AML-193 (cell line): ENCODE results near the gene TOMM7.
A peak's percentile ranks its signal among the peaks of the same experiment; 100 is the strongest.
"Not testable (repeated sequence)": the region's sequence is repeated elsewhere in the genome, so short reads cannot be mapped to it uniquely, and the experiment has no call there.

Experiments used
- DNase-seq, 2 experiments: peaks; one replicate each; lab custom pipeline; 2025; lab: John Stamatoyannopoulos, UW

The TOMM7 gene

DNA sequence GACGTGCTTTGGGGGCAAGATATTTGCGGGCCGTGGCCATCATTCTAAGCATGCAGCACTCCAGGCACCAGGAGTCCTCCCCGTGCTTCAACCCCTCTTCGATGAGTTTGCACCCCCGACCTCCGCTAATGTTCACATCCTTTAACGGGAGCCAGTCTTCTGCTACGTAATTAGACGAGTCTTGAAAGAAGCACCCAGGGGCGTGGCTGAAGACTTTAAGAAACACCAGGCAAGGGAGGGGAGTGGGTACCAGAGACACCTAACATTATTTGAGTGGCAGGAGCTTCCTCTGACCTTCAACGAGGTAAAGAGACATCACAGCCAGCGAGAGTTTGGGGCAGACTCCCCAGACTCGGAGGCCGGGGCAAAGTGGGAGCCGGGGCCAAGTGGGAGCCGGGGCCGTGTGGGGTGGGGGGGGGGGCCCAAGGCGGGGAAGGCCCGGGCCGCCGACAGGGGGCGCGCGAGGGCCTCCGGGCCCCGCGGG is 31.1 kb upstream of the TOMM7 start:
- peak; percentile 58 to 62 for DNase-seq

DNA sequence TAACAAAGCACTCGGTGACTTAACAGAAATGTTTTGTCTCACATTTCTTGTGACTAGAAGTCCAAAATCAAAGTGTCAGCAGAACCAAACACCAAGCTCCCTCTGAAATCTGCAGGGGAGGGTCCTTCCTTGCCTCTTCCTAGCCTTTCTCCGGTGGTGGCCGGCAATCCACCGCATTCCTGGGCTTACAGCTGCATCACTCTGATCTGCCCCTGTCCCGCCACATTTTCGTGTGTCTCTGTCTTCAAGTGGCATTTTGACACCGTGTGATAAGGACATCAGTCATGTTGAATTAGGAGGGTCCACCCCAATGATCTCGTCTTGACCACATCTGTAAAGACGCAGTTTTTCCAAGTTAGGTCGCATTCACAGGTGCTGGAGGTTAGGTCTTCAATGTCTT is 30.5 kb upstream of the TOMM7 start:
- no peak for DNase-seq

DNA sequence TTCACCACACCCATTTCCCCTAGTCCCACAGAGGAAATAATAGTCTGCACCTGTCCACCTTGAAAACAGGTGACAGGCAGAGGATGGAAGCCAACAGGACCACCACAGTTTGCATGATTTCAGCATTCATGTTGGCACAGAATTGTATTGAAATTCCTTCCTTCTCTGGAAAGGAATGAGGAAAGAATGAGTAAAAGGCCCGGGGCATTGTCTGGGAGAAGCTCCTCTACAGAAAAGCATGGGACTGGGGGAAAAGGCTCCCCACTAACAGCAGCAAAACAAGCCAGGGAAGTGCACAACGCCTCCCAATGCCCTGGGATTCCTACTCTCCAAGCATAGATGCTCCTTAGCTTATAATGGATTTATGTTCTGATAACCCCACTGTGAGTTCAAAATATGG is 28.5 kb upstream of the TOMM7 start:
- DNase-seq, result no peak

DNA sequence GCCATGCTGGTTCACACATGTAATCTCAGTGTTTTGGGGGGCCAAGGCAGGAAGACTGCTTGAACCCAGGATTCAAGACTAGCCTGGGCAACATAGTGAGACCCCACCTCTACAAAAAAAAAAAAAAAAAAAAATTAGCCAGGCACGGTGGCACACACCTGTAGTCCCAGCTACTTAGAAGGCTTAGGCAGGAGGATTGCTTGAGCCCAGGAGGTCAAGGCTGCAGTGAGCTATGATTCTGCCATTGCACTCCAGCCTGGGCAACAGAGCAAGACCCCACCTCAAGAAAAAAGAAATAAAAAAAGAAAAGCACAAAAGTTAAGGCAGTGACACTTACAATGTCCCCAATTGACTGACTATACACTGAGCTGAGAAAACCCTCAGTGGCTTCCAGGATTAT is 27.7 kb upstream of the TOMM7 start:
- not testable (repeated sequence) for DNase-seq

DNA sequence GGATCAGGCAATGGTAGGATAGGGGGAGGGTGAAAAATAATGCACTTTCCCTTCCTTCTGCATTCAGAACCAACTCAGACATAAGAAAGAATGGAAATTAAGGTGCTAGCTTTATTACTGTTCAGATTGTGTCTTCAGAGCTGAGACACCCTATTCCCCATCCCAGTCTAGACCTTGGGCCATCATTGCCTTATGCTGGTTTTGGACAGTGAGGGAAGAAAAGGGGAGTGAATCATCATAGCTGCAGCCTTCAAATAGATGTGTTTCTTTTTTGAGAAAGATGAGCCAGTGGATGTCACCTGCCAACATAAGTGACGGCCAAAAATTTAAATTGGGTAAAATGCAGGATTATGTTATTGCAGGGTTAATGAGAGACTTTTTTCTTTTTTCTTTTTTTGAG is 27.0 kb upstream of the TOMM7 start:
- no peak for DNase-seq

- no peak for DNase-seq
Observed at GRCh38 chr7:22849172-22849571, 26.5 kb upstream of the TOMM7 start.

- DNase-seq, result no peak
Observed at GRCh38 chr7:22846961-22847360, 24.3 kb upstream of the TOMM7 start.

DNA sequence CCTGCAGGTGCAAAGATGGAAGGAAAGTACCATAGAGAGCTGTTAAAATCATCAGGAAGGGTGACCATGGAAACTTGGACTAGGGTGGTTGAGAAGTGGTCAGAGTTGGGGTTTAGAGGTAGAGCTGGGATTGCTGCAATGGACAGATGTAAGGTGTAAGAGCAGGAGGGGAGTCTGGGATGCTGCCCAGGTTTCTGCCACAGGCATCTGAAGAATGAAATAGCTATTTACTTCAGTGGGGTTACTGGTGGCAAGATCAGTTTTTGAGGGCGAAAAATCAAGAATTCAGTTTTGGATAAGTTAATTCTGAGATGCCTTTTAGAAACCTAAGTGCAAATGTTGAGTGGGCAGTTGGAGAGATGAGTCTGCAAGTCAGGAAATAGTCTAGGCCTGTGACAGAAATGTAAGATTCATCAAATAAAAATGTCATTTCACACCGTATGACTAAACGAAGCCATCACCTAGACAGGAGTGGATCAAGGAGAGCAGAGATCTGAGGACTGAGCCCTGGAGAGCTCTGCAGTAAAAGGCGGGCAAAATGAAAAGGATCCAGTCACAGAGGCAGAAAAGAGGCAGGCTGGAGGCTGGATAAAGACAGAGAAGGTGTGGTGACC is 22.7 kb upstream of the TOMM7 start:
- DNase-seq, result no peak

- no peak for DNase-seq
Observed at GRCh38 chr7:22843681-22844309, 21.1 kb upstream of the TOMM7 start.

- no peak for DNase-seq
Observed at GRCh38 chr7:22842973-22843372, 20.3 kb upstream of the TOMM7 start.

DNA sequence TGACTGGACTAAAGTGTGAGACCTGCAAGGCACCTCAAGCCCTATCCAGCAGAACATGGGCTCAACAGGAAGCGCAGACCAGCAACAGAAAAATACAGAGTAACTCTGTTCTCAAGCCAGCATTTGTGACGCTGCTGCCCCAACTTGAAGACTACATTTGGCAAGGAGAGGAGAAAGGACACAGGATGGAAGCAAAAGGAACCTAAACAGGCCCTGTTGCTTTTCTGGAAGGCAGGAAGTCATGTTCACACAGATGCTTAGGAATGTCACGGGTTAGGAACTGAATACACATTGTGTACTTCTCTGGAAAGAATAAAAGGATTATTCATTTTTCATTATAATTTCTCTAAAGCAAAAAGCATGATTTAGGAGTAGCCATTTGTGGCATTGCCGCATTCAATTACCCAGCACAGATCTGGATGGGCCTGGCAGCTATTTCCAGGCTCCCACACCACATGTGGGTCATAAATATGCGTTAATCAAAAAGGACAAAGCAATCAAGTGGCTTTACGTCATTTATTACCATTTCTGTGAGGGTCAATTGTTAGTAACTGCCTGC is 19.8 kb upstream of the TOMM7 start:
- DNase-seq, result no peak

- DNase-seq, result no peak
Observed at GRCh38 chr7:22841954-22842353, 19.3 kb upstream of the TOMM7 start.

DNA sequence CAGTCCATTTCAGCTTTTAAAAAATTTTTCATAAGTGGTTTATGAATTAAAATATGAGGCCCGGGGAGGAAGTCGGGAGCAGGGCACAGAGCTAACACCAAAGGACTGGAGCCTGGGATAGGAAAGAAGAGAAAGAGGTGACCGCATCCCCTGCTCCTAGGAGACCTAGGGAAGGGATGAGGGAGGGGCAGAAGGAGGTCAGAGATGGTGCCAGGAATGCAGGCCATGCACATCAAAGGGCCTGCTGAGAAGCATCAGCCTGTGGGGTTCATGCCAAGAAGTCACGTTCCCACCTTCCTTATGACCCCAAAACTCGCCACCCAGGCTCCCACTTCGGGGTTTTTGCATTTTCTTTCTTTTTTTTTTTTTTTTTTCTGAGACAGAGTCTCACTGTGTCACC is 14.7 kb upstream of the TOMM7 start:
- no peak for DNase-seq

GRCh38 chr7:22836506-22836905 is 13.9 kb upstream of the TOMM7 start:
- DNase-seq, result not testable (repeated sequence)

DNA sequence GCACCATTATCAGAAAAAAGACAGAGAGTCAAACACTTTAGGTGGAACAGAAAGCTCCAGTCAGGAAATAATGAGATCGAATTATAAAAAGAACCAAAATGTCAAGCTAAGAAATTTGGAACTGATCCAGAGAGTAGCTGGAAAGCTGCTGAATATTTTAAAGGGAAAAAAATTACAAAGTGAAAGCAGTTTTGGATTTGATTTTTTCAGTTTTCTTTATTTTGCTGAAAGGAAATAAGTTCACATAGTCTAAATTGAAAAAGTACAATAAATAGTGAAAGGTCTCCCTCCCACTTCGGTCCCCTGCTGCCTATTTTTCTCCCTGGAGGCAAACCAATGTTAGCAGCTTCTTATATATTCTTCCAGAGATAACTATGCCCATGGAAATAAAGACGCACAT is 11.3 kb upstream of the TOMM7 start:
- DNase-seq, result no peak

- no peak for DNase-seq
Observed at GRCh38 chr7:22833113-22833855, 10.6 kb upstream of the TOMM7 start.

DNA sequence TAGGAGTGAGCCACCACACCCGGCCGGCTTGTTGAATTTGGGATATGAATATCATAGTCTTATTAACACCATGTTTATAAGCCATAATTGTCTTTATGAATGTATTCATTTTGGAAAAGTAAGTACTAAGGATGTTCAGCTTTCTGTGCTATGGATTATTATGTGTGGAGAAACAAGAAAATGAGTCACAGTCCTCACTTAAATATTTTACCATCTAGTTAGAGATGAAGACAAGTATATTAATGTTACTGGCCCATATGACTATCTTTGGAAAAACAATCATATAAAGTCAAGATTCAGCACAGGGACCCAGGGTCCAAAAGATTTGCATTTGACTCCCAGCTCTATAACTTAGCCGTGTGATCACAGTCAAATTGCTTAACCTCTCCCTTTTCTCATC is 9.8 kb upstream of the TOMM7 start:
- no peak for DNase-seq

- DNase-seq, result no peak
Observed at GRCh38 chr7:22831602-22832305, 9.1 kb upstream of the TOMM7 start.

DNA sequence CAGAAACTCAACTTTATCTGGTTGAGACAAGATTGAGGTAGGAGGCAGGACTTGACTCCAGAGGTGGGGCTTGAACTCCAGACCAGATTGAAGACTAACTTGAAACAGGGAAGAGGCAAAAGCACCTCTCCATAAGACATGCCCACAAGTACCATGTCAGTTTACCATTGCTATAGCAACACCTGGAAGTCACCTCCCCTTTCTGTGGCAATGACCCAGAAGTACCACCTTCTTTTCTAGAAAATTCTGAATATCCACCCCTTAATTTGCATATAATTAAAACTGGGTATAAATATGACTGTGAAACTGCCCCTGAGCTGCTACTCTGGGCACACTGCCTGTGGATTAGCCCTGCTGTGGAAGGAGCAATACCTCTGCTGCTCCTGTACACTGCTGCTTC is 4.9 kb upstream of the TOMM7 start:
- no peak for DNase-seq

DNA sequence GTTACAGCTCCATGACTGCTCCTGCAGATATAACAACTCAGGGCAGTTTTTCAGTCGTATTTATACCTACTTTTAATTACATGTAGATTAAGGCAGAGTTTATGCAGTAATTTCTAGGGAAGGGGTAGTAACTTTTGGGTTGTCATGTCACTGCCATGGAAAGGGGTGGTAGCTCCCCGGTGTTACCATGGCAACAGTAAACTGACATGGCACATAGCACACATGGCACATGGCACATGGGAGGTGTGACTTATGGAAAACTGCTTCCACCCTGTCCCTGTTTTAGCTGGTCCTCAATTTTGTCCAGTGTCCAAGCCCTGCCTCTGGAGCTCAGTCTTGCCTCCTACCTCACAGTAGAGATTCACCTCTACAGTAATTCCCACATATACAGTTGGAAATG is 3.9 kb upstream of the TOMM7 start:
- no peak for DNase-seq

- no peak for DNase-seq
Observed at GRCh38 chr7:22824760-22825159, 2.1 kb upstream of the TOMM7 start.

- DNase-seq, result no peak
Observed at GRCh38 chr7:22823142-22823497, 471 bp upstream of the TOMM7 start.
